NB4 (cell line): Measurements from ENCODE around the gene ACER3.

Experiments used
- CTCF ChIP-seq: IDR thresholded peaks from one replicate; pipeline ENCODE4 v1.5.1; 2012; ENCODE audit warnings: low read depth, low read length
- MAX ChIP-seq: IDR thresholded peaks from 2 replicates; pipeline ENCODE4 v1.6.1; 2011; ENCODE audit warnings: low read depth, low read length
- MYC ChIP-seq: IDR thresholded peaks from 2 replicates; pipeline ENCODE4 v1.6.1; 2011; ENCODE audit warnings: low read depth, low read length
- POLR2A ChIP-seq: IDR thresholded peaks from 2 replicates; pipeline ENCODE4 v1.6.1; 2011; ENCODE audit warnings: mild to moderate bottlenecking; ENCODE audit not compliant: insufficient read length; ENCODE audit errors: extremely low read depth

- TF ChIP-seq CTCF: no peak
- no peak for TF ChIP-seq MAX
- TF ChIP-seq POLR2A: no peak
- no peak for TF ChIP-seq MYC
Measured at GRCh38 chr11:76846441-76846840, 14.3 kb upstream of the ACER3 start.
